GM23338 (cell line): ENCODE results near the gene BCL2L12.

Experiments used
- CREB1 ChIP-seq: fragments of 250-450 bp; sonication (Bioruptor Pico); IDR thresholded peaks from 2 replicates; pipeline ENCODE4 v1.5.0; 2020; ENCODE audit warnings: low read depth, mild to moderate bottlenecking, moderate library complexity
- CTCF ChIP-seq, 2 experiments: fragments of 200-600 bp in 1 of 2; sonication (generic) in 1 of 2; conservative IDR thresholded peaks; 2 replicates each; pipeline versions ENCODE4 v1.5.1 to v1.6.1; 2016 to 2017; ENCODE audit warnings: antibody characterized with exemption in 2 of 2, low read depth in 2 of 2, mild to moderate bottlenecking in 2 of 2, moderate library complexity in 1 of 2
- ETS1 ChIP-seq: IDR thresholded peaks from 2 replicates; pipeline ENCODE4 v1.6.1; 2016; ENCODE audit warnings: antibody characterized with exemption
- EZH2 ChIP-seq: fragments of 200-600 bp; sonication (generic); IDR thresholded peaks from one replicate; pipeline ENCODE4 v1.8.0; 2017; ENCODE audit warnings: antibody characterized with exemption, mild to moderate bottlenecking, low read depth; ENCODE audit not compliant: unreplicated experiment
- EZH2phosphoT487 ChIP-seq: fragments of 200-600 bp; sonication (generic); IDR thresholded peaks from one replicate; pipeline ENCODE4 v1.8.1; 2018; ENCODE audit warnings: antibody characterized with exemption; ENCODE audit not compliant: unreplicated experiment
- JUNB ChIP-seq: IDR thresholded peaks from one replicate; pipeline ENCODE4 v1.6.1; 2016; ENCODE audit warnings: antibody characterized with exemption; ENCODE audit not compliant: unreplicated experiment
- NANOG ChIP-seq: IDR thresholded peaks from 2 replicates; pipeline ENCODE4 v1.6.1; 2016; ENCODE audit warnings: antibody characterized with exemption, borderline replicate concordance
- POLR2AphosphoS5 ChIP-seq: IDR thresholded peaks from 2 replicates; pipeline ENCODE4 v1.6.1; 2016; ENCODE audit warnings: antibody characterized with exemption, low read depth
- REST ChIP-seq: IDR thresholded peaks from one replicate; pipeline ENCODE4 v1.6.1; 2018; ENCODE audit warnings: antibody characterized with exemption; ENCODE audit not compliant: unreplicated experiment
- STAT1 ChIP-seq: IDR thresholded peaks from one replicate; pipeline ENCODE4 v1.6.1; 2016; ENCODE audit warnings: antibody characterized with exemption; ENCODE audit not compliant: unreplicated experiment
- ZNF114 ChIP-seq: fragments of 250-450 bp; sonication (Bioruptor Pico); IDR thresholded peaks from 2 replicates; pipeline ENCODE4 v1.5.0; 2020; ENCODE audit warnings: mild to moderate bottlenecking, moderate library complexity
- ZNF331 ChIP-seq: fragments of 250-450 bp; sonication (Bioruptor Pico); IDR thresholded peaks from 2 replicates; pipeline ENCODE4 v1.5.0; 2020; ENCODE audit warnings: low read depth, mild to moderate bottlenecking, moderate library complexity
- ZNF462 ChIP-seq: fragments of 250-450 bp; sonication (Bioruptor Pico); IDR thresholded peaks from 2 replicates; pipeline ENCODE4 v1.5.0; 2020; ENCODE audit warnings: mild to moderate bottlenecking, moderate library complexity

GRCh38 chr19:49688531-49689132 is 22.9 kb downstream of the BCL2L12 start:
- TF ChIP-seq EZH2 = no peak
- TF ChIP-seq EZH2phosphoT487 = no peak
- no peak for TF ChIP-seq POLR2AphosphoS5
- TF ChIP-seq CTCF (conservative IDR thresholded peaks at IDR 0.05; ENCODE audit: low read depth in 2 of 2) = no peak
- TF ChIP-seq CREB1 (CRISPR knock-in tag) = no peak
- TF ChIP-seq JUNB = no peak
- no peak for TF ChIP-seq ZNF462
- no peak for TF ChIP-seq REST
- TF ChIP-seq ETS1 = no peak
- no peak for TF ChIP-seq ZNF114 (CRISPR knock-in tag)
- TF ChIP-seq NANOG = no peak
- TF ChIP-seq STAT1 = no peak
- no peak for TF ChIP-seq ZNF331 (CRISPR knock-in tag)
